ENCODE results near the gene TSSK6.

The TSSK6 gene

DNA sequence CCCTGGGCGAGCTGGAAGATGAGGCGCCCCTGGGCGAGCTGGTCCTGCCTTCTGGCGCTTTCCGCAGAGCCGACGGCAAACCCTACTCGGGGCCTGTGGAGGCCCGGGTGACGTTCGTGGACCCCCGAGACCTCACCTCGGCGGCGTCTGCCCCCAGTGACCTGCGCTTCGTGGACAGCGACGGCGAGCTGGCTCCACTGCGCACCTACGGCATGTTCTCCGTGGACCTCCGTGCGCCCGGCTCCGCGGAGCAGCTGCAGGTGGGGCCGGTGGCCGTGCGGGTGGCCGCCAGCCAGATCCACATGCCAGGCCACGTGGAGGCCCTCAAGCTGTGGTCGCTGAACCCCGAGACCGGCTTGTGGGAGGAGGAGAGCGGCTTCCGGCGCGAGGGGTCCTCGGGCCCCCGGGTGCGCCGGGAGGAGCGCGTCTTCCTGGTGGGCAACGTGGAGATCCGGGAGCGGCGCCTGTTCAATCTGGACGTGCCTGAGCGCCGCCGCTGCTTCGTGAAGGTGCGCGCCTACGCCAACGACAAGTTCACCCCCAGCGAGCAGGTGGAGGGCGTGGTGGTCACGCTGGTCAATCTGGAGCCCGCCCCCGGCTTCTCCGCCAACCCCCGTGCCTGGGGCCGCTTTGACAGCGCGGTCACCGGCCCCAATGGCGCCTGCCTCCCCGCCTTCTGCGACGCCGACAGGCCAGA lies 29.1 kb upstream of the TSSK6 start:
- DNase-seq, result no peak

GRCh38 chr19:19543640-19544039 lies 28.3 kb upstream of the TSSK6 start:
- no peak for DNase-seq

DNA sequence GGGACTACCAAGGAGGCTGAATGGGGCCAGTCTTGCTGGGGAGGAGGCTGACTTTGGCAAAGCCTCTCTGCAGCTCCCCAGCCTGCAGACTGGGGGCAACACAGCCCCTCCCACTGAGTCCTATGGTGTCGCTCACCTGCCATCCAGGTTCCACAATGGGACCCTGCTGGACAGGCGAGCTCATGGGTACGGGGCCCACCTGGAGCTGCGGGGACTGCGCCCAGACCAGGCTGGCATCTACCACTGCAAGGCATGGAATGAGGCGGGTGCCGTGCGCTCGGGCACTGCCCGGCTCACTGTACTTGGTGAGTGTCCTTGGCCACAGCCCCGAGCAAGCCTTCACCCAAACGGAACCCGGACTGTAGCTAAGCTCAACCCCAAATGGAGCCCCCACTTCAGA lies 27.8 kb upstream of the TSSK6 start:
- DNase-seq, result no peak

DNA sequence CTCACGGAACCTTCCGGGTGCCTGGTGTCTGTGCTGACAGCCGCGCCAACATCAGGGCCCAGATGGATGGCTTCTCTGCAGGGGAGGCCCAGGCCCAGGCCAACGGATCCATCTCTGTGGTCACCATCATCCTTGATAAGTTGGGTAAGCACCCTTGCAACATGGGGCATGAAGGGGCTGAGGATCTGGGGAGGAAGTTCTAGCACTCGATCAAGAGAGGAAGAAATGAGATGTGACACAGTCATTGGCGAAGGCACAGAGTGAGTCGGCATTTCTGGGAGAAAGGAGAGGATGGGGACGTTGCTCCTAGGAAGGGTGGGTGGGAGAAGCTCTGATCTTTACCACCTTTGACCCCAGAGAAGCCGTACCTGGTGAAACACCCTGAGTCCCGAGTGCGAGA lies 27.2 kb upstream of the TSSK6 start:
- no peak for DNase-seq

GRCh38 chr19:19541616-19542015 lies 26.3 kb upstream of the TSSK6 start:
- DNase-seq, result no peak

- DNase-seq, result no peak
These were observed 25.6 kb upstream of the TSSK6 start for GRCh38 chr19:19540715-19541515.

GRCh38 chr19:19540064-19540714 lies 24.8 kb upstream of the TSSK6 start:
- DNase-seq, result no peak

GRCh38 chr19:19539698-19540063 lies 24.3 kb upstream of the TSSK6 start:
- no peak for DNase-seq

- no peak for DNase-seq
These were observed 23.4 kb upstream of the TSSK6 start for GRCh38 chr19:19538785-19539166.

GRCh38 chr19:19538061-19538784 lies 22.9 kb upstream of the TSSK6 start, which contains the start of gene CILP2:
Gene CILP2 (plus strand): TSS chr19:19538265. CDS start chr19:19538350, 85 bp downstream.
- no peak for DNase-seq

DNA sequence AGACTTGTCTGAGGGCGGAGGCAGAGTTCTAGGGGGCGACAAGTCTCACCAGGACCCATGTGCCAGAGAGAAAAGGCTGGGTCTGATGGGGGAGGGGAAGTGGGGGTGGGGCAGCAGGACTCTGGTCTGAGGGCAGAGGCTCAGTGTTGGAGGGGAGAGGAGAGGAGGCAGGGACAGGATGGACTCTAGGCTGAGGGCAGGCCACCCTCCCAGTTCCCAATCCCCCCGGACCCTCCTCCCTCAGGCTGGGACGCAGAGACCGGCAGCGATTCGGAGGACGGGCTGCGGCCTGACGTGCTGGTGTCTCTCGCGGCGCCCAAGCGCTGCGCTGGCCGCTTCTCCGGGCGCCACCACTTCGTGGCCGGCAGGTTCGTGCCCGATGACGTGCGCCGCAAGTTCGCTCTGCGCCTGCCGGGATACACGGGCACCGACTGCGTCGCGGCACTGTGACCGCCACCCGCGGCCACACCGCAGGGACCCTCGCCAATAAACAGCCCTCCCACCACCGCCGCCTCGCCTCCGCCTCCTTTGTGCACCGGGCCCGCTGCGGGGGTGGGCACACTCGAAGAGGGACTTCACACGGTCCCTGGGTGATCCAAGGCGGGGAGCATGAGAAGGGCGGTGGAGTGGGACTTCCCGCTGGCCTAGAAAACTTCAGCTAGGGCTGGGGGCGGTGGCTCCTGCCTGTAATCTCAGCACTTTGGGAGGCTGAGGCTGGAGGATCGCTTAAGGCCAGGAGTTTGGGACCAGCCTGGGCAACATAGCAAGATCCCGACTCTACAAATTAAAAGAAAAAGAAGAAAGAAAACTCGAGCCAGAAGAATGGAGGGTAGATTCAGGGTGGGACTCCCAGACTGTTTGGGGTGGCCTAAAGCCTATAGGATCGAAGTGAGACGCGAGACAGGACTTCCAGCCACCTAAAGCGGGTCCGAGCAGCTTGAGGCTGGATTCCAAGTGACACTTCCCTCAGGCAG lies 22.0 kb upstream of the TSSK6 start:
- DNase-seq, result no peak

DNA sequence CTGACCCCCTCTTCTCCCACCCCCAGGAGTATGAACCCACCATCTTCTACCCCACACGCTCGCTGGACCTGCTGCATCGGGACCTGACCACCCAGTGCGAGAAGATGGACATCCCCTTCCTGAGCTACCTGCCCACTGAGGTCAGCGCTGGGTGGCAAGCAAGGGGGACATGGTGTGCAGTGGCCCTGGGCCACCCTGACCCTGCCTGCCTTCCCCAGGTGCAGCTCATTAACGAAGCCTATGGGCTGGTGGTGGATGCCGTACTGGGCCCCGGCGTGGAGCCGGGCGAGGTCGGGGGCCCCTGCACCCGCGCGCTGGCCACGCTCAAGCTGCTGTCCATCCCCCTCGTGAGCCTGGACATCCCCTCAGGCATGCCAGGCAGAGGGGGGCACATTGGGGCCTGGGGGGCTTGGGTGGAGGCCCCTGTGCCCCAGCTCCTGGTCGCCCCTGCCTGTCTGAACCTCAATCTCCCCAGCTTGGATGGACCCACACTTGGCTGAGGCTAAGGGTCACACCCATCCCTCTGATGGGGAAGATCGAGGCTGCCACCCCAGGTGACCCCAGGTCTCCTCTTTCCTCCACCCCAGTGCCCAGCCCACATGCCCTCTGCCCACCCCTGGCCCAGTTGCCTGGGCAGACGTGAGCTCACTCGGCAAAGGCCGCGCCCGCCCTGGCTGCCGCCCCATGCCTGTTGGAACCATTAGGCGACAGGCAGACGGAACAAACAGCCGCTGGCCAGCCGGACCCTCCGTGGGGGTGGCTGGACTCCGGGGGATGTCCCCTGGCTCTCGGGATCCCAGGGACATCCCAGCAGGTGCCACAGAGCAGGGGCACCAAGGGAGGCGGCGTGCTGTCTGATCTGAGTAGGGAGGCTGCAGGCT lies 20.2 kb upstream of the TSSK6 start:
- DNase-seq, result no peak

DNA sequence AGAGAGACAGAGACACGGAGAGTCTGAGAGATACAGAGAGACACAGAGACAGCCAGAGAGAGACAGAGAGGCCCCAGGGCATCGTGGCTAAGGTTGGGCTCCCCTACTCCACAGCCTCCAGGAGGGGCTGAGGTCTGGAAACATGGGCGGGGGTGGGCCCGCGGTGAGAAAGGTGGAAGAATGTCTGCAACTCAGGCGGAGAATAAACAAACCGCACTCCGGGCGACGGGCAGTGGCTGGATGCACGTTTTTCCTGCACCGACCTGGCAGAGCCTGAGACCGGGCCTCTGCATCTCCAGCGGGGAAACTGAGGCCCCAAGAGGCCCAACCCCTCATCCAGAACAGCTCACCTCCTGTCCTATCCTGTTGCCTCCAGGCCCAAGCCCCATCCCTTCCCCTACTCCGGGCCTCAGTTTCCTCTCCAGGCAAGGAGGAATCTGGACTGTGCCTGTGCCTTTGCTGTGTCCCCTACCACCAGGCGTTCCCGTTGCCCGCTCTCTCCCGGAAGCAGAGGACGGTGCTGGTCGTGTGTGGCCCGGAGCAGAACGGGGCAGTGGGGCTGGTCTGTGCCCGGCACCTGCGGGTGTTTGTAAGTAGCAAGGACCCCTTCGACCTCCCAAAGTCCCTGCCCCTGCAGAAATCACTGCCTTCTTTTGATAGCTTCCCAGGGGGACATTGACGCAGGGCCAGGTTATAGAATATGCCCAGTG lies 19.4 kb upstream of the TSSK6 start:
- DNase-seq, result no peak

GRCh38 chr19:19533841-19534240 lies 18.5 kb upstream of the TSSK6 start:
- no peak for DNase-seq

GRCh38 chr19:19532806-19533701 lies 17.7 kb upstream of the TSSK6 start:
- no peak for DNase-seq

DNA sequence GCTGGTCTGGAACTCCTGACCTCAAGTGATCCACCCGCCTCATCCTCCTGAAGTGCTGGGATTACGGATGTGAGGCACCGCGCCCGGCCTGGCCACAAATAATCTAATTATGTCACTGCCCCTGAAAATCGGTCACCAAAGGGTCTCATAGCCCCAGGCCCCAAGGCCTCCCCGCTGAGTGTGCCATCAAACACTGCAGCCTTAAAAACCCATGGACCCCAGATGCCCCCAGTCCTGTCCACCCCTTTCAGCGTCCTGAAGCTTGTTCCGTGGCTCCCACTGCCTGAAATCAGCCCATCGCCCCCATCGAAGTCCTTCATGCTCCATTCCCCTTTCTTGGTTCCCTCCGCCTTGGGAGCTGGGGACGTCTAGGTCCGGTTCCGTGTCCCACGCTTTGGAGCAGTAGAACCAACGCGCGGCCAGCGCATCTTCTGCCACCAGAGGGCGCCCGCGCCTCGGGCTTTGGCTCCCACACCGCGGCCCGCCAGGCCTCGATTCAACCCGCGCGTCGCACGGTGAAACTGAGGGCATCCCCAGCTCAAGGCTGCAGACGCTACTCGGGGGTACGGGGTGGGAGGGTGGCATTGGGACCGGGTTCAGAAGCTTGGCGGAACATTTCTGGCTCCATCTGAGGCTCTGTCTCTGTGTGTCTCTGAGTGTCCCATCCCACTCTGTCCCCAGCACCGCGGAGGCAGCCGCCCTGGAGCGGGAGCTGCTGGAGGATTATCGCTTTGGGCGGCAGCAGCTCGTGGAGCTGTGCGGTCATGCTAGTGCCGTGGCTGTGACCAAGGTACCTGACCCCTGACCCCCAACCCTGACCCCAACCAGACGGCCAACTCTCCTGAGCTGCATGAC lies 16.8 kb upstream of the TSSK6 start:
- DNase-seq, result no peak

GRCh38 chr19:19530889-19531288 lies 15.5 kb upstream of the TSSK6 start:
- no peak for DNase-seq

GRCh38 chr19:19530423-19530804 lies 15.1 kb upstream of the TSSK6 start:
- no peak for DNase-seq

Measured in cortex of kidney (tissue), 1 donor.